GM19468 (cell line): ENCODE data around the gene C2CD4B.

Experiments
- ATAC-seq: cut with Tn5 transposase; IDR thresholded peaks from one replicate; pipeline ENCODE4 v1.9.1; 2021; ENCODE audit warnings: mild to moderate bottlenecking, moderate library complexity, moderate number of reproducible peaks; ENCODE audit not compliant: unreplicated experiment; ENCODE audit errors: extremely low read depth

Gene C2CD4B

GRCh38 chr15:62121273-62122015 is 43.6 kb downstream of the C2CD4B start:
- ATAC-seq = no peak

- no peak for ATAC-seq
Observed at GRCh38 chr15:62120776-62121175, 44.3 kb downstream of the C2CD4B start.

- ATAC-seq = no peak
Observed at GRCh38 chr15:62119874-62120273, 45.2 kb downstream of the C2CD4B start.

GRCh38 chr15:62119227-62119864 is 45.7 kb downstream of the C2CD4B start:
- no peak for ATAC-seq

GRCh38 chr15:62118520-62119226 is 46.4 kb downstream of the C2CD4B start:
- no peak for ATAC-seq

GRCh38 chr15:62115847-62116246 is 49.2 kb downstream of the C2CD4B start:
- ATAC-seq = no peak
